ENCODE data around the gene TBC1D4.

GRCh38 chr13:75417656-75418055 lies 64.3 kb downstream of the TBC1D4 start:
- TF ChIP-seq CTCF (IDR thresholded peaks at IDR 0.05) (no peak), POLR2A (IDR thresholded peaks at IDR 0.05) (no peak)

Measured in esophagus squamous epithelium (tissue), 4 donors.